SU-DHL-6 (cell line): ENCODE measurements around the gene CELA3B.

Experiments used
- H2AFZ ChIP-seq: fragments of 200-600 bp; sonication (generic); 2 replicates; pipeline ENCODE4 v1.6.1; 2014; ENCODE audit warnings: low read depth, mild to moderate bottlenecking, moderate library complexity, mixed read lengths, antibody characterized with exemption, low read length; ENCODE audit not compliant: severe bottlenecking
- H3F3A ChIP-seq: fragments of 200-600 bp; shearing (Covaris generic); 2 replicates; pipeline ENCODE4 v1.6.0; 2016; ENCODE audit warnings: antibody characterized with exemption, mild to moderate bottlenecking; ENCODE audit not compliant: insufficient read depth
- H3K27ac ChIP-seq: fragments of 200-600 bp; sonication (generic); 2 replicates; pipeline ENCODE4 v1.5.1; 2016; ENCODE audit warnings: low read depth, mild to moderate bottlenecking, low read length, moderate library complexity, mixed read lengths
- H3K27me3 ChIP-seq: fragments of 200-600 bp; sonication (generic), shearing (Covaris generic); 2 replicates; pipeline ENCODE4 v1.6.0; 2014; ENCODE audit warnings: mild to moderate bottlenecking, low read length
- H3K36me3 ChIP-seq: fragments of 200-600 bp; sonication (generic); 2 replicates; pipeline ENCODE4 v1.6.1; 2014; ENCODE audit warnings: mild to moderate bottlenecking, low read length, mixed read lengths
- H3K4me2 ChIP-seq: fragments of 300-600, 200-600 bp; shearing (Covaris generic), sonication (generic); 2 replicates; pipeline ENCODE4 v1.6.0; 2014; ENCODE audit warnings: low read length, low read depth, mild to moderate bottlenecking; ENCODE audit not compliant: poor library complexity, severe bottlenecking
- H3K4me3 ChIP-seq: fragments of 200-600 bp; sonication (generic); 2 replicates; pipeline ENCODE4 v1.5.1; 2014; ENCODE audit warnings: antibody characterized with exemption, low read length, mild to moderate bottlenecking, mixed read lengths; ENCODE audit not compliant: insufficient read depth, poor library complexity, severe bottlenecking
- H3K79me2 ChIP-seq: fragments of 200-600 bp; sonication (generic); 2 replicates; pipeline ENCODE4 v1.6.1; 2014; ENCODE audit warnings: mild to moderate bottlenecking, low read length, moderate library complexity; ENCODE audit not compliant: insufficient read depth
- H3K9ac ChIP-seq: fragments of 200-600 bp; sonication (generic); 2 replicates; pipeline ENCODE4 v1.7.0; 2014; ENCODE audit warnings: mild to moderate bottlenecking, low read length
- H3K9me2 ChIP-seq: fragments of 200-600 bp; sonication (generic); replicated peaks from 2 replicates; pipeline ENCODE4 v1.6.1; 2014; ENCODE audit warnings: low read length; ENCODE audit not compliant: insufficient read depth
- H3K9me3 ChIP-seq: fragments of 200-600 bp; sonication (generic); 2 replicates; pipeline ENCODE4 v1.6.1; 2014; ENCODE audit warnings: low read length, mixed read lengths; ENCODE audit not compliant: insufficient read depth
- H4K20me1 ChIP-seq: fragments of 200-600 bp; sonication (generic); 2 replicates; pipeline ENCODE4 v1.6.1; 2014; ENCODE audit warnings: low read depth, mild to moderate bottlenecking, antibody characterized with exemption, low read length, moderate library complexity, mixed read lengths
- EZH2phosphoT487 ChIP-seq: fragments of 200-600 bp; sonication (generic), shearing (Covaris generic); conservative IDR thresholded peaks from 2 replicates; pipeline ENCODE4 v1.6.1; 2018; ENCODE audit warnings: mild to moderate bottlenecking, antibody characterized with exemption, low read length, moderate library complexity, mixed read lengths
- TF ChIP-seq, protein P1 (sequence below): fragments of 200-600 bp; sonication (generic); IDR thresholded peaks from one replicate; pipeline ENCODE4 v1.5.1; 2017; ENCODE audit warnings: antibody characterized with exemption, mild to moderate bottlenecking, low read length, moderate library complexity; ENCODE audit not compliant: insufficient read depth, poor library complexity, severe bottlenecking

The CELA3B gene

DNA sequence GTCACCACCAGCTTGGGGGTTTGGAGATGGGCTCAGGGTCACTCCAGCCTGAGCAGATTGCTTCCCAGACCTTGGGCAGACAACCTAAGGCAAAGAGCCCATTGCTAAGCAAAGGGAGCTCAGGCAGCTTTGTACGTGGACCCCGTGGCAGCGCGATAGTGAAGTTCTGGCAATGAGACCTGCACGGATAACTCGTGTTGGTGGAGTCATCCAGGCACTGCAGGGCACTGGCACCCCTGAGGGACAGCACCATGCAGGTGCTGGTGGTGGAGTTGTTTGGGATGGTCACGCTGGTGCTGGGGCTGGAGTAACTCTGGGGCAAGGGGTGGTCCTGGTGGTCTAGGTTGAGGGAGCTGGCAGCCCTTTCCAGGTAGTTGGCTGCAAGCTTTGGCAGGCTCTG lies 26.1 kb upstream of the CELA3B start:
- Histone ChIP-seq H3F3A (no peaks in the 10 kb centered on the region), H4K20me1 (no peaks in the 10 kb centered on the region), H3K27ac (no peak overlapping the region), H3K27me3 (no peaks in the 10 kb centered on the region), H3K4me3 (no peak overlapping the region), H3K9me3 (no peaks in the 10 kb centered on the region), H3K36me3 (no peaks in the 10 kb centered on the region), H3K4me2 (no peak overlapping the region), H3K9me2 (no peaks in the 10 kb centered on the region), H3K9ac (no peak overlapping the region), H2AFZ (no peak overlapping the region), H3K79me2 (no peaks in the 10 kb centered on the region)
- TF ChIP-seq, protein P1, sequence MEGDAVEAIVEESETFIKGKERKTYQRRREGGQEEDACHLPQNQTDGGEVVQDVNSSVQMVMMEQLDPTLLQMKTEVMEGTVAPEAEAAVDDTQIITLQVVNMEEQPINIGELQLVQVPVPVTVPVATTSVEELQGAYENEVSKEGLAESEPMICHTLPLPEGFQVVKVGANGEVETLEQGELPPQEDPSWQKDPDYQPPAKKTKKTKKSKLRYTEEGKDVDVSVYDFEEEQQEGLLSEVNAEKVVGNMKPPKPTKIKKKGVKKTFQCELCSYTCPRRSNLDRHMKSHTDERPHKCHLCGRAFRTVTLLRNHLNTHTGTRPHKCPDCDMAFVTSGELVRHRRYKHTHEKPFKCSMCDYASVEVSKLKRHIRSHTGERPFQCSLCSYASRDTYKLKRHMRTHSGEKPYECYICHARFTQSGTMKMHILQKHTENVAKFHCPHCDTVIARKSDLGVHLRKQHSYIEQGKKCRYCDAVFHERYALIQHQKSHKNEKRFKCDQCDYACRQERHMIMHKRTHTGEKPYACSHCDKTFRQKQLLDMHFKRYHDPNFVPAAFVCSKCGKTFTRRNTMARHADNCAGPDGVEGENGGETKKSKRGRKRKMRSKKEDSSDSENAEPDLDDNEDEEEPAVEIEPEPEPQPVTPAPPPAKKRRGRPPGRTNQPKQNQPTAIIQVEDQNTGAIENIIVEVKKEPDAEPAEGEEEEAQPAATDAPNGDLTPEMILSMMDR: no peak
- TF ChIP-seq EZH2phosphoT487: no peak

DNA sequence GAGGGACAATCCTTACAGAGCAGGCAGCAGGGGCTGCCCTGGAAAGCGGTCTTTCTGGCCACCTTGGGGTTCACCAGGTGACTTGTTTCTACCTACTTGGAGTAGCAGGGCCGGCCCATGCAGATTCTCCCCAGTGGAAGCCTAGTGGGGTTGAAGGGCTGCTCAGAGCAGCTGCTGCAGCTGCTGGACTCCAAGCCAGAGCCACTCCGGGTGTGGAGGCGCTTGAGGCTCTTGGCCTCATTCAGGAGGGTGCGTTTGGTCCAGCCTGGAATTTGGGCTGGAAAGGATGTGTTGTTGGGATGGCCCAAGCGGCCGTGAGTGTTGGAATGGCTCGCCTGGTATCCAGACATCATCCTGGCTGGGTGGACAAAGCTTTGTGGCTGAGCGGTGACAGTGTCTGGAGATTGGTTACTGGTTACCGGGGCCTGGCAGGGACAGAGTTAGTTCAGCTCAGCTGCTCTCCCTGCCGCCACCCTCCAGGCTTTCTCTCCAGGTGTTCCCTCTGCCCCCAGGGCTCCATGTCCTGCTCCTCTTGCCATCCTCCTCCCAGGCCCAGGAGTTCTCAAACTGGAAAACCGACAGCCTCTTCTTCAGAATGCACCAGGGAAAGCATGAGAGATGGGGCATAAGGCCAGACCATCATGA lies 25.5 kb upstream of the CELA3B start:
- H3K9ac ChIP-seq: no peak overlapping the region
- no peak overlapping the region for H2AFZ ChIP-seq
- H3K4me2 ChIP-seq: no peak overlapping the region
- H3K79me2 ChIP-seq: no peaks in the 10 kb centered on the region
- no peaks in the 10 kb centered on the region for H3F3A ChIP-seq
- H3K4me3 ChIP-seq: no peak overlapping the region
- no peak for TF ChIP-seq EZH2phosphoT487
- TF ChIP-seq, protein P1: no peak
- H3K9me2 ChIP-seq: no peaks in the 10 kb centered on the region
- H3K27ac ChIP-seq: no peak overlapping the region
- H3K27me3 ChIP-seq: no peaks in the 10 kb centered on the region
- no peaks in the 10 kb centered on the region for H3K36me3 ChIP-seq
- no peaks in the 10 kb centered on the region for H3K9me3 ChIP-seq
- no peaks in the 10 kb centered on the region for H4K20me1 ChIP-seq

DNA sequence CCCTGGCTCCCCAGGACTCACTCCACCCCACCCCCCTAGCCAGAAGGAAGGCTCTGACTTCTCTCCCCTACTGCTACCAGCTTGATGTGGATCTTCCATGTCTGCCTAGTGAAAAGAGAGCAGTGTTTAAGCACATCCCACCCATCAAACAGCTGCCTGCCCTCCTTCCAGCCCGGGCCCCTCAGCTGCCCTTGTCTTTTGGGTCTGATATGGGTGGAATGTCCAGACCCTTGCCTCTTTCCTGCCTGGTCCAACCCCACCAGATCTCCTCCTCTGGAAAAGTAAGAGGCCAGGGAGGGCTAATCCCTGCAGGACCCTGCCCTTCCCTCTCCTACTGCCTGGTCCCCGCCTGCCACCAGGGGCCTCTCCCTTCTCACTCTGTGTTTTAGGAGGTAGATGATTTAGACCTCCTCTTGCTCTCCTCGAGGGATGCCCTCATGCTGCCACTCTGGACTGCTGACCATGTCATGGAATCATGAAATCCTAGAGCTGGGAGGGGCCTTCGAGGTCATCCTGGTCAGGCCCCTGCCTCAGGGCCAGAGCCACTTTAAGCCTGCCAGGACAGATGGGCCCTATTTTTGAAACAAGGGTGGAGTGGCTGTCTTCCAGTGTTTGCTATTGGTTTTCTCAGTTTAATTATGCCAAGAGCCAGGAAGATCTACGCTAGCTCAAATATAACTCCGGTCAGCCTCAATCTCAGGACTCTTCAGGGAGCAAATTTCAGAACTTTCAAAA lies 23.9 kb upstream of the CELA3B start:
- no peak overlapping the region for H3K27ac ChIP-seq
- H3F3A ChIP-seq: no peaks in the 10 kb centered on the region
- H3K36me3 ChIP-seq: no peaks in the 10 kb centered on the region
- H3K9me3 ChIP-seq: no peaks in the 10 kb centered on the region
- H2AFZ ChIP-seq: no peak overlapping the region
- H3K27me3 ChIP-seq: no peaks in the 10 kb centered on the region
- no peak overlapping the region for H3K4me2 ChIP-seq
- no peaks in the 10 kb centered on the region for H4K20me1 ChIP-seq
- no peak overlapping the region for H3K9ac ChIP-seq
- no peak for TF ChIP-seq EZH2phosphoT487
- TF ChIP-seq, protein P1: no peak
- H3K4me3 ChIP-seq: no peak overlapping the region
- H3K9me2 ChIP-seq: no peaks in the 10 kb centered on the region
- H3K79me2 ChIP-seq: no peaks in the 10 kb centered on the region
